CMK (cell line): ENCODE results near the gene CYP2B6.
"Not testable (repeated sequence)": the region's sequence is repeated elsewhere in the genome, so short reads cannot be mapped to it uniquely, and the experiment has no call there.

Experiments
- DNase-seq: peaks from one replicate; pipeline ENCODE4 v3.0.0-alpha.2; 2010; ENCODE audit warnings: low read depth

Gene CYP2B6

GRCh38 chr19:40980743-40981442 lies 10.2 kb upstream of the CYP2B6 start:
- not testable (repeated sequence) for DNase-seq

DNA sequence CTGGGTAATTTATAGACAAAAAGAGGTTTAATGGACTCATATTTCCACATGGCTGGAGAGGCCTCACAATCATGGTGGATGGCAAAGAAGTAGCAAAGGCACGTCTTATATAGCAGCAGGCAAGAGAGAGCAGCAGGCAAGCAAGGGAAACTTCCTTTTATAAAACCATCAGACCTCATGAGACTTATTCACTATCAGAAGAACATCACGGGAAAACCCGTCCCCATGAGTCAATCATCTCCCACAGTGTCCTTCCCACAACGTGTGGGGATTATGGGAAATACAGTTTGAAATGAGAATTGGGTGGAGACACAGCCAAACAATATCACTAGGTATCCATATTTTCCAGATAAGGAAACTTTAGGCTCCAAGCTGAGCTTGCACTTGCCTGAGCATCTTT lies 9.5 kb upstream of the CYP2B6 start:
- no peak for DNase-seq

- no peak for DNase-seq
Observed at GRCh38 chr19:40982594-40983101, 8.4 kb upstream of the CYP2B6 start.

DNA sequence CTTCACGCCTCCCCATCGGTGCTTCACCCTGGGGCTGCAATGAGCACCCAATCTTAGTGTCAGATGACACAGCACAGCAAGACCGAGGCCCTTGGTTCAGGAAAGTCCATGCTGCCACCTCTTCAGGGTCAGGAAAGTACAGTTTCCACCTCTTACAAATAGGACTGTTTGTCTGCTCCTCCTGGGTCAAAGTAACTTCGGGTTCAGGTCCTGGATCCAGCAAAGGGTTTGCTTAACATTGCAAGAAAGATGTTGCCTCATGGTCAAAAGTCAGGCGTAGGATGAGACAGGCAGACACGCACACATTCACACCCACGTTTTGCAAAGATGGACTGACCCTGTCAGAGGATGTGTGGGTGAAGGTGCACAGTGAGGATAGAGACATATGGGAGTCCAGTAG lies 1.6 kb upstream of the CYP2B6 start:
- DNase-seq: no peak

DNA sequence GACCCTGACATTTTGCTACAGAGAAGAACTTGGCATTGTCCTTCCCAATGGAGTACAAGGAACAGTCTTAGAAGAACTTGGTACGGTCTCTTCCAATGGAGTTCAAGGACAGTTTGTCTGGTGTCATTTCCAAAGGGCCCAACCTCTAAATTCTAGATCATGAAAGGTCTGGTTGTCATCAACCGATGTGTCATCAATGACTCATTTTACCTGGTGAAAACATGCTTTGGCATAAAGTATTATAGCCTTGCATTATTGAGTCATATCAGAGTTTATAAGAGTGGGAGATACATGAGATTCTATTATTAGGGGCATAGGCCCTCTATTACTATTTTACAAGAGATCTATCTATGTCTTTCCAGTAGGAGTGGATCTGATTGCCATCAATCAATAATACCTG lies 4.3 kb downstream of the CYP2B6 start:
- no peak for DNase-seq

- DNase-seq: not testable (repeated sequence)
Observed at GRCh38 chr19:40999018-40999417, 7.9 kb downstream of the CYP2B6 start.

- DNase-seq: no peak
Observed at GRCh38 chr19:41000310-41000737, 9.2 kb downstream of the CYP2B6 start.

DNA sequence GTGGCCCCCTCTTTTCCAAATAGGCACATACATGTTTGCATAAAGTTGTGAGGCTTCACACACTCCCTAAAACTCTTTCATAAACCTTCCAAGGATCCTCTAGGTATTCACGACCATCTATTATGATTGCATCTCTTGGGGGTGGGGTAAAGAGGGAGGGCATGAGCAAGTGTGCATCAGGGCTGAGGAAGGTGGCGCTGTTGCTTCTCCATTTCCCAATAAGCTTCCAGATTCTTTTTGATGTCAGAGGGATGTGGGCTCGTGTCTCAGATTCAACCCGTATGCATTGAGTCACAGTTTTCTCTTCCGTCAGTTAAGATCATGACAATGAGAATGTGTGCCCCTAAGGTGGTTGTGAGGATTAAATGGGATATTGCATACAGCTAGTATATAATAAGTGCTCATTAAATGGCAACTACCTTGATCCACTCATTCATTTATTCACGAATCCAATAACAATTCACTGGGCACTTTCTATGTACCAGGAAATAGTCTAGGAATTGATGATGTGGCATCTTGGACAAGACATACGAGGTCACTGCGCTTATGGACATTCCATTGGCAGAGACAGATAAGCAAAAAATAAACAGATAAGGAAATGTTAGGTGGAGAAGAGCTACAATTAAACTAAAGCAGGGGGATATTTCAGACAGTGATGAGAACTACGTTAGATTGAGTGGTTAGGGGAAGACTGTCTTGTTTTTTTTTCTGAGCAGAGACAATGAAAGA lies 10.3 kb downstream of the CYP2B6 start:
- DNase-seq: no peak

GRCh38 chr19:41003656-41004055 lies 12.6 kb downstream of the CYP2B6 start:
- not testable (repeated sequence) for DNase-seq

DNA sequence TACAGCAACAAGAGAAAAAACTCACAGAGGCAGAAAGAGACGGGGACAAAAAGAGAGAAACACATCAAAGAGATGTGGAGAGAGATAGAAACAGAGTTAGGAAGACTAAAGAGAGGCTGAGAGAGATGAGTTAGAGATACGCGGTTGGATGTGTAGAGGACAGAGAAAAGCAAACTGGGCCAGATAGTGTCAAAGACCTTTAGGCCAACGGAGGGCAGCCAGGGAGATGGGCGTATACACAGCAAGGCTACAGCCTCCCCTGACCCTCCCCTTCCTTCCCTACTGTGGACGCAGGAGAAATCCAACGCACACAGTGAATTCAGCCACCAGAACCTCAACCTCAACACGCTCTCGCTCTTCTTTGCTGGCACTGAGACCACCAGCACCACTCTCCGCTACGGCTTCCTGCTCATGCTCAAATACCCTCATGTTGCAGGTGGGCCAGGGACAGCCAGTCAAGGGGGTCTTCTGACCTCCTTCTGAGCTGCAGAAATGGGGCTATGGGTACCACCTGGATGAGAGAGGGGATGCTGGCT lies 18.7 kb downstream of the CYP2B6 start:
- no peak for DNase-seq

- no peak for DNase-seq
Observed at GRCh38 chr19:41013359-41013758, 22.3 kb downstream of the CYP2B6 start.

DNA sequence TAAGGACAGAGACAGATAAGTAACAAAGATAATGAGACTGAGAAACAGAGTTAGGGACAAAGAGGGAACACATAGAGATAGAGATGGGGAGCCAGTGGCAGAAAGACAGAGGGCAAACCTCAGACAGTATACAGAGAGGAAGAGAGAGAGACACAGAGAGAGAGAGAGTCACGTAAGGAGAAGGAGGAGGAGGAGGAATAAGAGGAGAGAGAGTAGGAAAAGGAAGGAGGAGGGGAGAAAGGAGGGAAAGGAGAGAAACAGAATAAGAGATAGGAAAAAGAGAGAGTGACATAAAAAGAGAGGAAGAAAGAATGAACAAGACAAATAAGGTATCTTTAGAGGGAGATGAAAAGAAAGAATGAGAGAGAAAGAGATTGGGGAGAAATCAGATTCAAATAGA lies 23.6 kb downstream of the CYP2B6 start:
- no peak for DNase-seq

DNA sequence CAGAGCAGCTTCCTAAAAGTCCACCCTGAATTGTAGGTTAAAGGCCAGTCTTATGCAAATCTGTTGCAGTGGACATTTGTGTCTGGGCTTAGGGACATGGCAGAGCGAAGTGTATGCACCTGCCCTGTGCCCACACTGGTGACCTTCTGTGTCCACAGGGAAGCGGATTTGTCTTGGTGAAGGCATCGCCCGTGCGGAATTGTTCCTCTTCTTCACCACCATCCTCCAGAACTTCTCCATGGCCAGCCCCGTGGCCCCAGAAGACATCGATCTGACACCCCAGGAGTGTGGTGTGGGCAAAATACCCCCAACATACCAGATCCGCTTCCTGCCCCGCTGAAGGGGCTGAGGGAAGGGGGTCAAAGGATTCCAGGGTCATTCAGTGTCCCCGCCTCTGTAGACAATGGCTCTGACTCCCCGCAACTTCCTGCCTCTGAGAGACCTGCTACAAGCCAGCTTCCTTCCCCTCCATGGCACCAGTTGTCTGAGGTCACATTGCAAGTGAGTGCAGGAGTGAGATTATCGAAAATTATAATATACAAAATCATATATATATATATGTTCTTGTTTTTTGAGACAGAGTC lies 25.5 kb downstream of the CYP2B6 start:
- DNase-seq: no peak

DNA sequence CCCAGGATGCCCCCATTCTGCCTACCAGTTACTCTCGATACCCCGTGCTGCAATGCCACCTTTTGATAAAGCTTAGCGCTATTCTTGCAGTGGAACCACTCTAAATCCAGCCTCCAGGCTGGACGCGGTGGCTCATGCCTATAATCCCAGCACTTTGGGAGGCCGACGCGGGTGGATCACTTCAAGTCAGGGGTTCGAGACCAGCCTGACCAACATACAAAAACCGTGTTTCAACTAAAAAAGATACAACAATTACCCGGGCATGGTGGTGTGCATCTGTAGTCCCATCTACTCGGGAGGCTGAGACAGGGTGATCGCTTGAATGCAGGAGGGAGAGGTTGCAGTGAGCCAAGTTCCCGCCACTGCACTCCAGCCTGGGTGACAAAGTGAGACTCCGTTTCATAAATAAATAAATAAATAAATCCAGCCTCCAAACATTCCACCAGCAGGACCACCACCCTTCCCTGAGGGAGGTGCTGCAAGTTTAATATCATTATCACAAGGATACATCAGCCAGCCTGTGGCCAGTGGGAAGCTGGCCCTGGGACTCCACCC lies 27.7 kb downstream of the CYP2B6 start:
- DNase-seq: no peak

- no peak for DNase-seq
Observed at GRCh38 chr19:41019346-41019745, 28.3 kb downstream of the CYP2B6 start.

- no peak for DNase-seq
Observed at GRCh38 chr19:41023193-41023592, 32.1 kb downstream of the CYP2B6 start.

GRCh38 chr19:41025411-41025810 lies 34.3 kb downstream of the CYP2B6 start:
- no peak for DNase-seq

DNA sequence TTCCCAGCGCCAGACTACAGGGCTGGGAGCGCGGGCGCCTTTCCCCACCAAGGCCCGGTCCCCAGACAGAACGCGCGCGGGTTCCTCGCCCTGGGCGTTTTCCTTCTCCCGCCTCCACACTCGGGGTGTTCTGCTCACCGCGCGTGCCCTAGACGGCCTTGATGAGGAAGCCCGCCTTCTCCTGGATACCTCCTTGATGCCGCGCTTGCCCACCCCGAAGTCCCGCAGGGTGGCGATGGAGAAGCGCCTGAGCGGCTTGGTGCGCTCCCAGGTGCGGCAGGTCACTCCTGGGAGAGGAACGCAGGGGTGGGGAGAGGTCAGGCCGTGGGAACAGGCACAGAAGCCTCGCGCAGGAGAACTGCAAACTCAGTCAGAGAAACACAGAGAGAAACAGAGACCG lies 34.8 kb downstream of the CYP2B6 start:
- no peak for DNase-seq

DNA sequence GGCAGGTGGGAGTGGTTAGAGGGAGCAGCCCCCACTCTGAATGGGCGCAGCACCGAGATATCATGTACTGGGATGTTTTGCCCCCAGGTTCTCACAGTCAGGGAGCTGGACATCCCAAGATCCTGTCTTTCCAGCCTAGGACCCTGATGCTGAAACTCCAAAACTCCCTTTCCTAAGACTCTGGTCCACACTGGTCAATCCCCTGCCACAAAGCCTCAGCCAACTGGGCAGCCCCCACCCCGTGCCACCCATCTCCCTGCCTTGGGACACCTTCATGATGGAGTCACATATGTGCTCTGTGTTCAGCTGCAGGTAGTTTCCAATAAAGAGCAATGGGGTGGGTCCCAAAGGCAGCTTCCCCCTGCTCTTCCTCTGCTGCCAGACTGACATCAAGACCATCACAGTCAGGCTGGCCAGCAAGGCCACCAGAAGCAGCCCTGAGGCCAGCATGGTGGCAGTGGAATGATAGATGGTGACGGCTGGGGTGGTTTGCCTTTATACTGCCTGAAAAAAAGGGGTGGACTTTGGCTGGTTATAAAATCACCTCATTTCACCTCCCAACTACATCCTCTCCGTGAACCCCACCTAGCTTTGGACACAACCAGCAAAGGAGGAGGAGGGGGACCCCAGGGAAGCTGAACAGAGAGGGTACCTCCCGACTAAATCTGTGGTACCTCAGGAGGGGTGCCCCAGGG lies 36.3 kb downstream of the CYP2B6 start:
- no peak for DNase-seq

DNA sequence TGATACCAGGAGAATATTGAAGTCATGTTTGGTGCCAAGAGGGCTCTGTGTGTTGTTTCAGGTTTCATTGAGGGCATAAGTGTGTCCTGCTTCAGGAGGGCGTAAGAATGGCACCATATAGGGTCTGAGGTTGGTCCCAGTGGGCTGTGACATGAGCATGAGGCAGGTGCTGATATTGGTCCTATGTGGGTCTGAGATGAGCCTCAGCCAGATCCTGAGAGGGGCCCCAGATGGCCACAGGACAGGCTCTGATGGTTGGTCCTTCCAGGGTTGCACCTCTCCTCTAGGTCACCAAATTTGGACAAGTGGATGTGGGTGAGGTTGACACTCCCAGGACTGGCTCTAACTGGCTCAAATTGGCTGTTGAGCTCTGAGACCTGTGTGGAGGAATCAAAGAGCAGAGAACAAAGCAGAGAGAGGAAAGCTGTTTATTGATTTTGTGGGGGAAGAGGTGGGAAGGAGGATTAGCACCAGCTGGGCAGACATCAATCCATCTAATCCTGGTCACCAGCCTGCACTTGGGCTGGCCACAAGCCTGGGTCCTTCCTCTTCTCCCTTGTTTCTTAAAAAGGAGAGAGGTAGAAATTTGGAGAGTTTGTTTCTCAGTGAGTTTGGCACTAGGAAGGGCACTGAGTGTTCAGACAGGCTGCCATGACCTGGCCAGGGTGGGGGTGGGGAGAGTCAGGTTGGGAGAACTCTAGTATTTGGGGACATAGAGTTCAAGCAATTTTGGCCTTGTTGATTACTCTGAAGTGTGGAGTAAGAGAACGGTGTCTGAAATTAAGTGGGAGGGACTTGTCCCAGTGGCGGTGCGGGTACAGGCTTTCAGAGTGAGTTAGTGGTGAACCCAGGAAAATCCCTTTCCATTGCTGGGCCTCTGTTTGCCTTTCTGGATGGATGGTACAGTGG lies 38.7 kb downstream of the CYP2B6 start:
- no peak for DNase-seq

GRCh38 chr19:41030651-41031050 lies 39.6 kb downstream of the CYP2B6 start:
- DNase-seq: no peak
